GM12891 (cell line): ENCODE data around the gene EYA2.

ENCODE experiments used
- POLR2A ChIP-seq: IDR thresholded peaks from 2 replicates; pipeline ENCODE4 v1.6.1; 2011; ENCODE audit warnings: low read depth, low read length, control low read depth
- POLR2AphosphoS5 ChIP-seq: IDR thresholded peaks from 2 replicates; pipeline ENCODE4 v1.6.1; 2011; ENCODE audit warnings: low read depth, low read length, control low read depth

DNA sequence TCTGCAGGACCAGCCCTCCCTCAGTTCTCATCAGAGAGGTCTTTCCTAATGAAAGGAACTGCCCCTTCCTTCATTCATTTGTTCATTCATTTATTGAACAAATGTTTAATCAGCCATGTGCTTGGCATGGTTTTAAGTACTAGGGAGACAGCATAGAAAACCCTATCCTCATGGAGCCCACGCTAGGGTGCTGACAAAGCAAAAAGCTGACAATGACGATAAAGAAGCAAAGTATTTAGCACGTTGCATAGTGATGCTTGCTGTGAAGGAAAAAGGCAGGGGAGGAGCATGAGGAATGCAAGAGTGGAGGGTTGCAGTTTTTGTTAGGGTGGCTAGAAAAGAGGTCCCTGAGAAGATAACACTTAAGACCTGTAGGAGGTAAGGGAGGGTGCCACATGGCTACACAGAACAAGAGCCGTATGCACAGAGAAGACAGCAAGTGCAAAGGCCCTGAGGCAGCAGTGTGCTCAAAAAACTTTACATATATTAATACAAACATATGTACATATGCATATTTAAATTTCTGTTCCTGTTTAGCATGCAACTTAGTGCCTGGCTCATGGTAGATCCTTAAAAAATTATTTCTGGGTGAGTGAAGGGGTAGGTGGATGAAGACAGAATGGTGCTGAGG, 98.9 kb downstream of the EYA2 start:
- TF ChIP-seq POLR2A, result no peak
- TF ChIP-seq POLR2AphosphoS5, result no peak
